Cardiac muscle cell (in vitro differentiated cells and primary cell): ENCODE results near the gene BCAM. TPM values are rescaled to one million over a fixed set of nuclear protein-coding genes. Genes with fewer than 3 reads are reported as not detected.
"Not testable (repeated sequence)": the region's sequence is repeated elsewhere in the genome, so short reads cannot be mapped to it uniquely, and the experiment has no call there.

ENCODE experiments used
- DNase-seq, 2 donors: peaks; one replicate each; pipeline versions ENCODE4 v3.0.0 to v3.0.0-alpha.2; 2010 to 2017; ENCODE audit warnings: low read depth in 1 of 2, low spot score in 1 of 2
- H3K27ac ChIP-seq: fragments of 200-600 bp; sonication (generic); 2 replicates; pipeline ENCODE4 v1.5.1; 2016
- H3K27me3 ChIP-seq: fragments of 200-600 bp; sonication (generic); 2 replicates; pipeline ENCODE4 v1.6.0; 2016; ENCODE audit warnings: control low read depth
- H3K36me3 ChIP-seq: fragments of 200-600 bp; sonication (generic); 2 replicates; pipeline ENCODE4 v1.5.1; 2016; ENCODE audit warnings: control low read depth
- H3K4me1 ChIP-seq: fragments of 200-600 bp; sonication (generic); 2 replicates; pipeline ENCODE4 v1.8.1; 2017; ENCODE audit warnings: low read depth, mild to moderate bottlenecking, mixed run types
- H3K4me3 ChIP-seq: fragments of 200-600 bp; sonication (generic); 2 replicates; pipeline ENCODE4 v1.5.1; 2016; ENCODE audit warnings: mild to moderate bottlenecking
- H3K9me3 ChIP-seq: fragments of 200-600 bp; sonication (generic); 2 replicates; pipeline ENCODE4 v1.5.1; 2017; ENCODE audit warnings: low read depth, mild to moderate bottlenecking, control low read depth
- CTCF ChIP-seq: IDR thresholded peaks from 2 replicates; pipeline ENCODE4 v1.5.1; 2012; ENCODE audit warnings: low read depth, mild to moderate bottlenecking, low read length
- polyA plus RNA-seq: library from polyadenylated mRNA; unstranded; fragments of >200 nt; fragmentation: Nextera tagmentation; extraction: Ambion mirVana; gene quantifications from 2 replicates; pipeline ENCODE4 v1.2.1, GENCODE V29; 2016
- total RNA-seq: library from RNA; depleted of rRNA; stranded (reverse); fragments of >200 nt; gene quantifications from 2 replicates; pipeline ENCODE4 v1.2.3, GENCODE V29; 2016

BCAM gene
- total and polyA plus RNA-seq, 2 experiments from 2014 or later = 41.4 to 338 TPM

- Histone ChIP-seq H3K9me3 (no peaks in the 10 kb centered on the region), H3K36me3 (no peaks in the 10 kb centered on the region), H3K4me1 (peaks cover 28% of the 10 kb centered on the region), H3K27ac (no peak overlapping the region), H3K27me3 (peaks cover 6% of the 10 kb centered on the region), H3K4me3 (no peak overlapping the region)
- no peak for TF ChIP-seq CTCF
- DNase-seq = no peak
Measured at GRCh38 chr19:44824761-44825160, 15.9 kb downstream of the BCAM start.

- not testable (repeated sequence) for H3K4me3 ChIP-seq, DNase-seq, H3K36me3 ChIP-seq, H3K27ac ChIP-seq, H3K4me1 ChIP-seq, H3K9me3 ChIP-seq
- H3K27me3 ChIP-seq = peaks cover 30% of the 10 kb centered on the region
Measured at GRCh38 chr19:44832875-44833274, 24.0 kb downstream of the BCAM start.

GRCh38 chr19:44834399-44834798 lies 25.5 kb downstream of the BCAM start:
- not testable (repeated sequence) for H3K4me3 ChIP-seq, H3K9me3 ChIP-seq, H3K36me3 ChIP-seq, DNase-seq, H3K4me1 ChIP-seq, H3K27ac ChIP-seq
- peaks cover 30% of the 10 kb centered on the region for H3K27me3 ChIP-seq

GRCh38 chr19:44839276-44839675 lies 30.4 kb downstream of the BCAM start:
- no peak overlapping the region for H3K27ac ChIP-seq
- TF ChIP-seq CTCF = no peak
- no peaks in the 10 kb centered on the region for H3K36me3 ChIP-seq
- no peak overlapping the region for H3K4me3 ChIP-seq
- no peak for DNase-seq
- H3K9me3 ChIP-seq = no peaks in the 10 kb centered on the region
- H3K4me1 ChIP-seq = no peaks in the 10 kb centered on the region
- H3K27me3 ChIP-seq = peaks cover 2% of the 10 kb centered on the region

- Histone ChIP-seq H3K4me1 (no peaks in the 10 kb centered on the region), H3K4me3 (no peak overlapping the region), H3K36me3 (no peaks in the 10 kb centered on the region), H3K27ac (no peak overlapping the region), H3K27me3 (no peaks in the 10 kb centered on the region), H3K9me3 (no peaks in the 10 kb centered on the region)
- no peak for TF ChIP-seq CTCF
- no peak for DNase-seq
Measured at GRCh38 chr19:44840811-44841210, 31.9 kb downstream of the BCAM start.

GRCh38 chr19:44841231-44841630 lies 32.3 kb downstream of the BCAM start:
- H3K9me3 ChIP-seq = no peaks in the 10 kb centered on the region
- no peaks in the 10 kb centered on the region for H3K36me3 ChIP-seq
- no peak for TF ChIP-seq CTCF
- H3K27me3 ChIP-seq = no peaks in the 10 kb centered on the region
- DNase-seq = no peak
- no peak overlapping the region for H3K27ac ChIP-seq
- H3K4me3 ChIP-seq = no peak overlapping the region
- no peaks in the 10 kb centered on the region for H3K4me1 ChIP-seq

GRCh38 chr19:44845286-44845611 lies 36.3 kb downstream of the BCAM start:
- no peak for DNase-seq
- H3K4me3 ChIP-seq = peak overlapping the region; percentile 29
- peak overlapping the region; percentile 31 for H3K27ac ChIP-seq
- H3K36me3 ChIP-seq = no peaks in the 10 kb centered on the region
- H3K27me3 ChIP-seq = no peaks in the 10 kb centered on the region
- no peak for TF ChIP-seq CTCF
- H3K4me1 ChIP-seq = peaks cover 17% of the 10 kb centered on the region
- H3K9me3 ChIP-seq = no peaks in the 10 kb centered on the region
